Measurements from ENCODE around the gene OR4K5.
A peak's percentile ranks its signal among the peaks of the same experiment; 100 is the strongest.

The OR4K5 gene

GRCh38 chr14:19920021-19920657 lies at the start of gene OR4K5:
Gene OR4K5 (plus strand): TSS chr14:19920607. CDS start chr14:19920607, 0 bp downstream.
- no peak for TF ChIP-seq CTCF (IDR thresholded peaks at IDR 0.05; ENCODE audit: borderline replicate concordance, control extremely low read depth, extremely low read depth, insufficient read depth, missing control alignments)
- no peak for DNase-seq (ENCODE audit: low spot score)
- in situ Hi-C loops (cut with MboI; ENCODE audit: low sequenced_read_pairs, unreplicated experiment): no loop called here

DNA sequence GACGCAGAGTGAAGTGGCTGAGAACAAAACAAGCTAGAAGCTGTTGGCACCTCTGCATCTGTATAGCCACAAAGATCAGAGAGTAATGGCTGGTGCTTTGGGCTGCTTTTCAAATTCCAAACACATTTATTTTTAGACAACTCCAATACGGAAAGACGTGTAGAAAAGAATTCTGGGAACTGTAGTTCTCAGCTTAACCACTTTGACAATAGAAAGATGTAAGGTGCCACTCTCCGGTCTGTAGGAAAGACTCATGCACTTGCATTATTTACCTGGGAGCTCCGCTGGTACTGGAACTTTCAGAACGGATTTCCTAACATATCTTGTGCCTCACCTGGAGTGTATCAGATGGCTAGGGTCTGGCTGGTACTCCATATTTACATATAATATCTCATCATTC lies 47.2 kb upstream of the OR4K5 start:
- in situ Hi-C loops (cut with MboI; ENCODE audit: low sequenced_read_pairs, unreplicated experiment): no loop called here
- no peak for DNase-seq (ENCODE audit: low spot score)
- no peak for TF ChIP-seq CTCF (IDR thresholded peaks at IDR 0.05; ENCODE audit: borderline replicate concordance, control extremely low read depth, extremely low read depth, insufficient read depth, missing control alignments)

- TF ChIP-seq CTCF (IDR thresholded peaks at IDR 0.05; ENCODE audit: borderline replicate concordance, control extremely low read depth, extremely low read depth, insufficient read depth, missing control alignments): no peak
- in situ Hi-C loops (cut with MboI; ENCODE audit: low sequenced_read_pairs, unreplicated experiment): no loop called here
- DNase-seq (ENCODE audit: low spot score): no peak
These were observed 45.6 kb upstream of the OR4K5 start, which contains the start of gene OR4K2 for GRCh38 chr14:19874842-19875241. Gene OR4K2 (plus strand): TSS chr14:19875142. CDS start chr14:19876268, 1,126 bp downstream.

- TF ChIP-seq CTCF (IDR thresholded peaks at IDR 0.05; ENCODE audit: borderline replicate concordance, control extremely low read depth, extremely low read depth, insufficient read depth, missing control alignments): peak; percentile 30
- in situ Hi-C loops (cut with MboI; ENCODE audit: low sequenced_read_pairs, unreplicated experiment): no loop called here
- DNase-seq (ENCODE audit: low spot score): peak; percentile 20
These were observed 42.3 kb upstream of the OR4K5 start for GRCh38 chr14:19878029-19878642.

GRCh38 chr14:19895282-19895681 lies 25.1 kb upstream of the OR4K5 start:
- in situ Hi-C loops (cut with MboI; ENCODE audit: low sequenced_read_pairs, unreplicated experiment): no loop called here
- DNase-seq (ENCODE audit: low spot score): no peak
- TF ChIP-seq CTCF (IDR thresholded peaks at IDR 0.05; ENCODE audit: borderline replicate concordance, control extremely low read depth, extremely low read depth, insufficient read depth, missing control alignments): no peak

- TF ChIP-seq CTCF (IDR thresholded peaks at IDR 0.05; ENCODE audit: borderline replicate concordance, control extremely low read depth, extremely low read depth, insufficient read depth, missing control alignments): no peak
- no peak for DNase-seq (ENCODE audit: low spot score)
- in situ Hi-C loops (cut with MboI; ENCODE audit: low sequenced_read_pairs, unreplicated experiment): no loop called here
These were observed 19.4 kb upstream of the OR4K5 start for GRCh38 chr14:19900999-19901398.

All from GM13976 (cell line).